SK-N-SH treated with all-trans-retinoic acid at 6 μM for 48 hours (cell line): ENCODE data around the gene NECAB3.

Experiments
- ATAC-seq: fragments of 200-7000 bp; cut with Tn5 transposase; 3 replicates; pipeline ENCODE4 v1.9.1; 2020; ENCODE audit warnings: mild to moderate bottlenecking, moderate library complexity
- ARNTL ChIP-seq: fragments of 450-650 bp; formaldehyde crosslinking; IDR thresholded peaks from 2 replicates; pipeline ENCODE4 v1.5.0; 2020; ENCODE audit warnings: low read depth, mild to moderate bottlenecking, moderate library complexity, borderline replicate concordance
- BACH2 ChIP-seq: fragments of 250-450 bp; sonication (Bioruptor Pico); IDR thresholded peaks from 2 replicates; pipeline ENCODE4 v1.9.0; 2021; ENCODE audit warnings: mild to moderate bottlenecking, borderline replicate concordance
- CSDC2 ChIP-seq: fragments of 250-450 bp; sonication (Bioruptor Pico); IDR thresholded peaks from 2 replicates; pipeline ENCODE4 v1.5.0; 2020; ENCODE audit warnings: mild to moderate bottlenecking, moderate library complexity
- ESRRG ChIP-seq: fragments of 250-450 bp; sonication (Bioruptor Pico); IDR thresholded peaks from 2 replicates; pipeline ENCODE4 v1.6.1; 2021; ENCODE audit warnings: mild to moderate bottlenecking
- GLIS3 ChIP-seq: fragments of 250-450 bp; sonication (Bioruptor Pico); IDR thresholded peaks from 2 replicates; pipeline ENCODE4 v1.5.0; 2020; ENCODE audit warnings: mild to moderate bottlenecking, moderate library complexity
- ISL1 ChIP-seq: fragments of 250-450 bp; sonication (Bioruptor Pico); IDR thresholded peaks from 2 replicates; pipeline ENCODE4 v2.1.2; 2022; ENCODE audit warnings: mild to moderate bottlenecking, moderate library complexity
- PPARA ChIP-seq: fragments of 250-450 bp; sonication (Bioruptor Pico); IDR thresholded peaks from 2 replicates; pipeline ENCODE4 v1.5.0; 2020; ENCODE audit warnings: mild to moderate bottlenecking, borderline replicate concordance
- RARB ChIP-seq: fragments of 250-450 bp; sonication (Bioruptor Pico); IDR thresholded peaks from 2 replicates; pipeline ENCODE4 v1.8.0; 2021; ENCODE audit warnings: mild to moderate bottlenecking, moderate library complexity
- SNAI2 ChIP-seq: fragments of 250-450 bp; sonication (Bioruptor Pico); IDR thresholded peaks from 2 replicates; pipeline ENCODE4 v1.5.0; 2020; ENCODE audit warnings: mild to moderate bottlenecking, moderate library complexity
- ZC3H10 ChIP-seq: fragments of 250-450 bp; sonication (Bioruptor Pico); IDR thresholded peaks from 2 replicates; pipeline ENCODE4 v1.5.1; 2021; ENCODE audit warnings: mild to moderate bottlenecking, moderate library complexity
- ZFP3 ChIP-seq: fragments of 250-450 bp; sonication (Bioruptor Pico); IDR thresholded peaks from 2 replicates; pipeline ENCODE4 v1.5.0; 2020; ENCODE audit warnings: mild to moderate bottlenecking, moderate library complexity
- ZNF565 ChIP-seq: fragments of 450-650 bp; formaldehyde crosslinking; conservative IDR thresholded peaks from 2 replicates; pipeline ENCODE4 v1.5.0; 2020; ENCODE audit warnings: low read depth, mild to moderate bottlenecking, moderate library complexity
- ZNF70 ChIP-seq: fragments of 450-650 bp; formaldehyde crosslinking; IDR thresholded peaks from 2 replicates; pipeline ENCODE4 v1.5.0; 2020; ENCODE audit warnings: mild to moderate bottlenecking, moderate library complexity
- ZNF8 ChIP-seq: fragments of 450-650 bp; formaldehyde crosslinking; IDR thresholded peaks from 2 replicates; pipeline ENCODE4 v1.5.0; 2020; ENCODE audit warnings: mild to moderate bottlenecking, moderate library complexity
- TF ChIP-seq, protein P1 (sequence below): fragments of 250-450 bp; sonication (Bioruptor Pico); IDR thresholded peaks from 2 replicates; pipeline ENCODE4 v1.8.0; 2020; ENCODE audit warnings: mild to moderate bottlenecking, moderate library complexity, borderline replicate concordance
- TF ChIP-seq, protein P2 (sequence below): fragments of 250-450 bp; sonication (Bioruptor Pico); IDR thresholded peaks from 2 replicates; pipeline ENCODE4 v1.8.0; 2021; ENCODE audit warnings: low read depth, mild to moderate bottlenecking, moderate library complexity, borderline replicate concordance
- TF ChIP-seq, protein P3 (sequence below): fragments of 250-450 bp; sonication (Bioruptor Pico); IDR thresholded peaks from 2 replicates; pipeline ENCODE4 v1.5.1; 2021; ENCODE audit warnings: mild to moderate bottlenecking, moderate library complexity
- TF ChIP-seq, protein P4 (sequence below): fragments of 250-450 bp; sonication (Bioruptor Pico); IDR thresholded peaks from 2 replicates; pipeline ENCODE4 v1.5.1; 2020; ENCODE audit warnings: low read depth, mild to moderate bottlenecking, moderate library complexity
- TF ChIP-seq, protein P5 (sequence below): fragments of 250-450 bp; sonication (Bioruptor Pico); IDR thresholded peaks from 2 replicates; pipeline ENCODE4 v1.5.0; 2020; ENCODE audit warnings: mild to moderate bottlenecking, moderate library complexity

The NECAB3 gene

DNA sequence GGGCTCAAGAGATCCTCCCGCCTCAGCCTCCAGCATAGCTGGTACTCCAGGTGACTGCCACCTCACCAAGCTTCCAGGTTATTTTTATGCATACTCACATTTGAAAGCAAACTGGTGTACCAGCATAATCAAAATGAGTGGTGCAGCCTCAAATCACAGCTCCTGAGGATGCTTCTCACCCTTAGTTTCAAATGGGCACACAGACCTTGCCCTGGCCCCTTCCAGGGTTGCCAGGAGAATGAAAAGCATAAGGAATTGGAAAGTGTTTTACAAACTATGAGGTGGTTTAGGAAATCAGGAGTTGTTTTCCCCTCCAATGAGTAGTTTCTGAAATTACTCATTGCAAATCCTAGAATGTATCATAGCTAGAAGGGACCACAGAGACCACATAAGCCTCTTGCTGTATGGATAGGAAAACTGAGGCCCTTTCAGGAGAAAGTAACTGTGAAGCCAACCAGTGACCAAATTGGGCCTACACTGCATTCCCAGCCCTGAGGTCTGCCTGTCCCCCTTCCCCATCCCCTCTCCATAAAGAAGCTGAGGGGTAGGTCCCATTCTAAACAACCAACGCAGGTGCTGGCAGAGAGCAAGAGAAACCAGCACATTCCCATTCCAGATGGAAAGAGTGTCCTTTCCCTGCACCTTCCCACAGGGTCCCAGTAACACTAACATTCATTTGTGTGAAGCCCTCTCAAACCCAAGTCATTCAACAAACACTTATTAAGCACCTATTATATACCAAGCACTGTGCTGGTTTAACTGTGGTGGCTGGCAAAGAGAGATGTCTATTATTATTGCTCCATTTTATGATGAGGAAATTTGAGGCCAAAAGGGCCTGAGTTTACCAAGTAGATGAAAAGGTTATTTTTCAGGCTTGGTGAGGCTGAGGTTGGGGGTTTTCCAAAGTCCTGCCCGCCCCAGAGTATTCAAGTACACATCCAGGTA is 14.0 kb upstream of the NECAB3 start (continued):
- TF ChIP-seq, protein P1, sequence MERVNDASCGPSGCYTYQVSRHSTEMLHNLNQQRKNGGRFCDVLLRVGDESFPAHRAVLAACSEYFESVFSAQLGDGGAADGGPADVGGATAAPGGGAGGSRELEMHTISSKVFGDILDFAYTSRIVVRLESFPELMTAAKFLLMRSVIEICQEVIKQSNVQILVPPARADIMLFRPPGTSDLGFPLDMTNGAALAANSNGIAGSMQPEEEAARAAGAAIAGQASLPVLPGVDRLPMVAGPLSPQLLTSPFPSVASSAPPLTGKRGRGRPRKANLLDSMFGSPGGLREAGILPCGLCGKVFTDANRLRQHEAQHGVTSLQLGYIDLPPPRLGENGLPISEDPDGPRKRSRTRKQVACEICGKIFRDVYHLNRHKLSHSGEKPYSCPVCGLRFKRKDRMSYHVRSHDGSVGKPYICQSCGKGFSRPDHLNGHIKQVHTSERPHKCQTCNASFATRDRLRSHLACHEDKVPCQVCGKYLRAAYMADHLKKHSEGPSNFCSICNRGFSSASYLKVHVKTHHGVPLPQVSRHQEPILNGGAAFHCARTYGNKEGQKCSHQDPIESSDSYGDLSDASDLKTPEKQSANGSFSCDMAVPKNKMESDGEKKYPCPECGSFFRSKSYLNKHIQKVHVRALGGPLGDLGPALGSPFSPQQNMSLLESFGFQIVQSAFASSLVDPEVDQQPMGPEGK (CRISPR knock-in tag), result no peak
- TF ChIP-seq ZC3H10 (CRISPR knock-in tag) (no peak), ISL1 (no peak)

DNA sequence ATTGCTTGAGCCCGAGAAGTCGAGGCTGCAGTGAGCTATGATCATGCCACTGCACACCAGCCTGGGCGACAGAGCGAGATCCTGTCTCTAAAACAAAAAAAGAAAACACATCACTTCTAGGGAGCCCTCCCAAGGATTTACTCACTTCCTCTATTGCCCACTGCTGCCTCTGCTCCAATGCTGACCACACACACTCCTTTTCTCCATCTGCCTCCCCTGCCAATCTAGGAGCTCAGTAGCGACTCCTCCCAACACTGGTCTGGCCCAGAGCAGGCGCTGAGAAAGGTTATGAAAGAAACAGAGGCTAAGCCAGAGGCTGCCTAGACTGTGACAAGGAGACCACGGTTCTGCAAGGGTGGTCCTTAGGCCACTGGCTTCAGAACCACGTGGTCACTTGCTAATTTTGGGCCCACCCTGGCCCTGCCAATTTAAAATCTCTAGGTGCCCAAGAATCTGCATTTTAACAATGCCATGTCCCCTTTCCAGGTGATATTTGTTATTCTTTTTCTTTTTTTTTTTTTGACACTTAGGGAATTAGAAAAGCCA is 13.2 kb upstream of the NECAB3 start:
- ATAC-seq, result no peak
- TF ChIP-seq, protein P2, sequence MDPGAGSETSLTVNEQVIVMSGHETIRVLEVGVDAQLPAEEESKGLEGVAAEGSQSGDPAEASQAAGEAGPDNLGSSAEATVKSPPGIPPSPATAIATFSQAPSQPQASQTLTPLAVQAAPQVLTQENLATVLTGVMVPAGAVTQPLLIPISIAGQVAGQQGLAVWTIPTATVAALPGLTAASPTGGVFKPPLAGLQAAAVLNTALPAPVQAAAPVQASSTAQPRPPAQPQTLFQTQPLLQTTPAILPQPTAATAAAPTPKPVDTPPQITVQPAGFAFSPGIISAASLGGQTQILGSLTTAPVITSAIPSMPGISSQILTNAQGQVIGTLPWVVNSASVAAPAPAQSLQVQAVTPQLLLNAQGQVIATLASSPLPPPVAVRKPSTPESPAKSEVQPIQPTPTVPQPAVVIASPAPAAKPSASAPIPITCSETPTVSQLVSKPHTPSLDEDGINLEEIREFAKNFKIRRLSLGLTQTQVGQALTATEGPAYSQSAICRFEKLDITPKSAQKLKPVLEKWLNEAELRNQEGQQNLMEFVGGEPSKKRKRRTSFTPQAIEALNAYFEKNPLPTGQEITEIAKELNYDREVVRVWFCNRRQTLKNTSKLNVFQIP, result no peak
- TF ChIP-seq CSDC2 (CRISPR knock-in tag) (no peak), RARB (no peak), ISL1 (no peak), SNAI2 (CRISPR knock-in tag) (no peak), PPARA (CRISPR knock-in tag) (no peak)
- TF ChIP-seq, protein P3, sequence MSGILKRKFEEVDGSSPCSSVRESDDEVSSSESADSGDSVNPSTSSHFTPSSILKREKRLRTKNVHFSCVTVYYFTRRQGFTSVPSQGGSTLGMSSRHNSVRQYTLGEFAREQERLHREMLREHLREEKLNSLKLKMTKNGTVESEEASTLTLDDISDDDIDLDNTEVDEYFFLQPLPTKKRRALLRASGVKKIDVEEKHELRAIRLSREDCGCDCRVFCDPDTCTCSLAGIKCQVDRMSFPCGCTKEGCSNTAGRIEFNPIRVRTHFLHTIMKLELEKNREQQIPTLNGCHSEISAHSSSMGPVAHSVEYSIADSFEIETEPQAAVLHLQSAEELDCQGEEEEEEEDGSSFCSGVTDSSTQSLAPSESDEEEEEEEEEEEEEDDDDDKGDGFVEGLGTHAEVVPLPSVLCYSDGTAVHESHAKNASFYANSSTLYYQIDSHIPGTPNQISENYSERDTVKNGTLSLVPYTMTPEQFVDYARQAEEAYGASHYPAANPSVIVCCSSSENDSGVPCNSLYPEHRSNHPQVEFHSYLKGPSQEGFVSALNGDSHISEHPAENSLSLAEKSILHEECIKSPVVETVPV, result no peak

DNA sequence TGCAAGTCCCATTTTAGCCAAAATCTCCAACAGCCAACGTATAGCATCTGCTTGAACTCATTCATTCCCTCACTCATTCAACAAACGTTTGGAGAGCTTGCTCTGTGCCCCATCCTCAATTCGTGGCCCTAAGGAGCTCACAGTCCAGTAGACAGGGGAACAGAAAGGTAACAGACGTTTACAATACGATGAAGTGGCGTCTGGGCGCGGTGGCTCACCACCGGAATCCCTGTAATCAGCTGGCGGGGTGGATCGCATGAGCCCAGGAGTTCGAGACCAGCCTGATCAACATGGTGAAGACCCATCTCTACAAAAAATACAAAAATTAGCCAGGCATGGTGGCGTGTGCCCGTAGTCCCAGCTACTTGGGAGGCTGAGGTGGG is 12.7 kb upstream of the NECAB3 start:
- no peak for ATAC-seq
- TF ChIP-seq ESRRG (CRISPR knock-in tag) (no peak), ZNF8 (CRISPR knock-in tag) (no peak), SNAI2 (CRISPR knock-in tag) (no peak), ISL1 (no peak), GLIS3 (CRISPR knock-in tag) (no peak), ARNTL (no peak), BACH2 (CRISPR knock-in tag) (no peak), ZNF565 (CRISPR knock-in tag) (no peak), ZNF70 (CRISPR knock-in tag) (no peak), ZFP3 (CRISPR knock-in tag) (no peak), RARB (no peak)
- TF ChIP-seq, protein P3, result no peak
- TF ChIP-seq, protein P2, result no peak
- TF ChIP-seq, protein P1 (CRISPR knock-in tag), result no peak
- TF ChIP-seq, protein P4, sequence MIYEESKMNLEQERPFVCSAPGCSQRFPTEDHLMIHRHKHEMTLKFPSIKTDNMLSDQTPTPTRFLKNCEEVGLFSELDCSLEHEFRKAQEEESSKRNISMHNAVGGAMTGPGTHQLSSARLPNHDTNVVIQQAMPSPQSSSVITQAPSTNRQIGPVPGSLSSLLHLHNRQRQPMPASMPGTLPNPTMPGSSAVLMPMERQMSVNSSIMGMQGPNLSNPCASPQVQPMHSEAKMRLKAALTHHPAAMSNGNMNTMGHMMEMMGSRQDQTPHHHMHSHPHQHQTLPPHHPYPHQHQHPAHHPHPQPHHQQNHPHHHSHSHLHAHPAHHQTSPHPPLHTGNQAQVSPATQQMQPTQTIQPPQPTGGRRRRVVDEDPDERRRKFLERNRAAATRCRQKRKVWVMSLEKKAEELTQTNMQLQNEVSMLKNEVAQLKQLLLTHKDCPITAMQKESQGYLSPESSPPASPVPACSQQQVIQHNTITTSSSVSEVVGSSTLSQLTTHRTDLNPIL (CRISPR knock-in tag), result no peak
- TF ChIP-seq, protein P5, sequence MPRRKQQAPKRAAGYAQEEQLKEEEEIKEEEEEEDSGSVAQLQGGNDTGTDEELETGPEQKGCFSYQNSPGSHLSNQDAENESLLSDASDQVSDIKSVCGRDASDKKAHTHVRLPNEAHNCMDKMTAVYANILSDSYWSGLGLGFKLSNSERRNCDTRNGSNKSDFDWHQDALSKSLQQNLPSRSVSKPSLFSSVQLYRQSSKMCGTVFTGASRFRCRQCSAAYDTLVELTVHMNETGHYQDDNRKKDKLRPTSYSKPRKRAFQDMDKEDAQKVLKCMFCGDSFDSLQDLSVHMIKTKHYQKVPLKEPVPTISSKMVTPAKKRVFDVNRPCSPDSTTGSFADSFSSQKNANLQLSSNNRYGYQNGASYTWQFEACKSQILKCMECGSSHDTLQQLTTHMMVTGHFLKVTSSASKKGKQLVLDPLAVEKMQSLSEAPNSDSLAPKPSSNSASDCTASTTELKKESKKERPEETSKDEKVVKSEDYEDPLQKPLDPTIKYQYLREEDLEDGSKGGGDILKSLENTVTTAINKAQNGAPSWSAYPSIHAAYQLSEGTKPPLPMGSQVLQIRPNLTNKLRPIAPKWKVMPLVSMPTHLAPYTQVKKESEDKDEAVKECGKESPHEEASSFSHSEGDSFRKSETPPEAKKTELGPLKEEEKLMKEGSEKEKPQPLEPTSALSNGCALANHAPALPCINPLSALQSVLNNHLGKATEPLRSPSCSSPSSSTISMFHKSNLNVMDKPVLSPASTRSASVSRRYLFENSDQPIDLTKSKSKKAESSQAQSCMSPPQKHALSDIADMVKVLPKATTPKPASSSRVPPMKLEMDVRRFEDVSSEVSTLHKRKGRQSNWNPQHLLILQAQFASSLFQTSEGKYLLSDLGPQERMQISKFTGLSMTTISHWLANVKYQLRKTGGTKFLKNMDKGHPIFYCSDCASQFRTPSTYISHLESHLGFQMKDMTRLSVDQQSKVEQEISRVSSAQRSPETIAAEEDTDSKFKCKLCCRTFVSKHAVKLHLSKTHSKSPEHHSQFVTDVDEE (CRISPR knock-in tag), result no peak
- TF ChIP-seq, all 23 proteins: peak for 0
